ENCODE measurements around the gene SLC15A2.

SLC15A2 gene

DNA sequence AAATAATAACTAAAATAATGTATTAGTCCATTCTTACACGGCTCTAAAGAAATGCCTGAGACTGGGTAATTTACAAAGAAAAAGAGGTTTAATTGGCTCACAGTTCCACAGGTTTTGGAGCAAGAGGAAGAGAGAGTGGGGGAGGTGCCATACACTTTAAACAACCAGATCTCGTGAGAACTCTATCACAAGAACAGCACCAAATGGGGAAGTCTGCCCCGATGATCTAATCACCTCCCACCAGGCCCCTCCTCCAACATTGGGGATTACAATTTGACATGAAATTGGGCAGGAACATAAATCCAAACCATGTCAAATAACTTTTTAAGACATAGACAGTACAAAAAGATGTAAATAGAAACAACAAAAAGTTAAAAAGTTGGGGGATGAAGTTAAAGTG lies 64.6 kb downstream of the SLC15A2 start:
- DNase-seq: no peak
- peaks cover 13% of the 10 kb centered on the region for H3K27me3 Mint-ChIP-seq
- no peak for ATAC-seq
- H3K4me3 Mint-ChIP-seq: no peak overlapping the region
- peaks cover 27 to 32% of the 10 kb centered on the region in 2 donors for H3K9me3 Mint-ChIP-seq
- H3K27ac Mint-ChIP-seq: no peak overlapping the region
- H3K4me1 Mint-ChIP-seq: no peaks in the 10 kb centered on the region

GRCh38 chr3:121961283-121961682 lies 67.1 kb downstream of the SLC15A2 start:
- H3K27me3 Mint-ChIP-seq: peaks cover 23% of the 10 kb centered on the region

DNA sequence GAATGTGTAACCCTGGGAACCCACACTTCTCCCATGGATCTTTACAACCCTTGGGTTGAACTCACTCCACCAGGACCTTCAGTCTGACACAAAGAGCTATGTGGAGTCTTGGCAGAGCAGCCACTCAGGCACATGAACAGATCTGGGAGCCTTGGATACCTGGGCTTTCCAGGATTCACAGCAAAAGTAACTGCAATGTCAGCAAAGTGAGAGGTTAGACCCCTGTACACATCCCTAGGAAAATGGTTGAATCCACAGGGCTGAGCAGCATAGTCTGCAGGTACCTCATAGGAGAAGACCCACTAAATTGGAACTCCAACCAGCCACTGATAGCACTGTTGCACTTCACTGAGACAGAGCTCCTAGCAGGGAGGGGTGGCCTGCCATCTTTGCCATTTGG lies 68.2 kb downstream of the SLC15A2 start:
- H3K9me3 Mint-ChIP-seq: peaks cover 33 to 39% of the 10 kb centered on the region in 2 donors
- DNase-seq (no peak), ATAC-seq (no peak)
- no peak overlapping the region for H3K4me3 Mint-ChIP-seq
- no peak overlapping the region for H3K27ac Mint-ChIP-seq
- no peaks in the 10 kb centered on the region for H3K4me1 Mint-ChIP-seq
- peaks cover 23% of the 10 kb centered on the region for H3K27me3 Mint-ChIP-seq

More at GRCh38 chr3:121961283-121961682, 67.1 kb downstream of the SLC15A2 start:
- H3K27ac Mint-ChIP-seq: no peak overlapping the region
- peaks cover 37% of the 10 kb centered on the region in 2 donors for H3K9me3 Mint-ChIP-seq
- H3K4me1 Mint-ChIP-seq: no peaks in the 10 kb centered on the region
- ATAC-seq (no peak), DNase-seq (no peak)
- H3K4me3 Mint-ChIP-seq: no peak overlapping the region

- Mint-ChIP-seq H3K9me3 (peaks cover 32 to 33% of the 10 kb centered on the region in 2 donors), H3K4me3 (no peak overlapping the region), H3K4me1 (no peaks in the 10 kb centered on the region), H3K27me3 (peaks cover 23% of the 10 kb centered on the region), H3K27ac (no peak overlapping the region)
- DNase-seq (no peak), ATAC-seq (no peak)
Observed at GRCh38 chr3:121963608-121964007, 69.4 kb downstream of the SLC15A2 start.

DNA sequence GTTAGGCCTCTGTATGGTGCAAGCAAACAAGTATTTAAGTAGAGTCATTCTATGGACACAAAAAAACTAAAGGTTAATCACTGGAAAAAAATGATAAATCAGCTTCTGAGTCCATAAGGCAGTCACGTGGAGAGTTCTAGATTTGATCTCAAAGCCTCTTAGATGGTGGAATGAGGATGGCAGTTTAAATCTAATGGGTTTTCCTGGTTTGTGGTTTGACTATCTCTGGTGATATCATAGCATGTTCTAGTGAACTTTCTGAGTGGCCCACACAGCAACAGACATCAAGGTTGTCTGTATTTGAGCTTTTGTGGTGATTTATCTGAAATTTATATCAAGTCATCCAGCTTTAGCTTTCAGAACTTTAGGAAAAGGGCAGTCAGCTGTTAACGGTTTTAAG lies 75.4 kb downstream of the SLC15A2 start:
- DNase-seq (no peak), ATAC-seq (no peak)
- Mint-ChIP-seq H3K27me3 (peaks cover 1% of the 10 kb centered on the region), H3K27ac (no peak overlapping the region), H3K4me1 (no peaks in the 10 kb centered on the region), H3K9me3 (peaks cover 7 to 8% of the 10 kb centered on the region in 2 donors), H3K4me3 (no peak overlapping the region)

GRCh38 chr3:121970047-121970446 lies 75.8 kb downstream of the SLC15A2 start:
- Mint-ChIP-seq H3K27ac (no peak overlapping the region), H3K4me3 (no peak overlapping the region), H3K9me3 (peaks cover 5 to 8% of the 10 kb centered on the region in 2 donors), H3K4me1 (no peaks in the 10 kb centered on the region), H3K27me3 (no peaks in the 10 kb centered on the region)
- DNase-seq (no peak), ATAC-seq (no peak)

DNA sequence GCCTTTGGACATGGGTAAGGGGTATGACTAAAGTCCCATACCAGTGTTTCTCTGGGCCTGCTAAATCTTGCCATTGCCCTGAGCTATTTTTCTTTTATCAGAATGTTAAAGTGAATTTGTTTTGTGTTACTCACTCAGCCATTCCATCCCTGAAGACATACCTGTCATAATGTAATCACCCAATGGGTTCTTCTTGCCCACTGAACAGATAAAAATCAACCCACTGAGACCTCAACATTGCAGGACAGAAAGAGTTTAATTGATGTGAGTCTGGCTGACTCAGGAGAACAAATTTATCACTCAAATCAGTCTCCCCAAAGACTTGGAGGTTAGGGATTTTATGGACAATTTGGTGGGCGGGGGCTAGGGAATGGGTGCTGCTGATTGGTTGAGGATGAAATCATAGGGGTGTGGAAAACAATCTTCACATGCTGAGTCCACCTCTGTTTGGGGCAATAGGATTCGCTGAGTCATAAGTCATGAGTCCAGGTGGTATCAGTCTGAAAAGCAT lies 80.5 kb downstream of the SLC15A2 start:
- H3K27me3 Mint-ChIP-seq: no peaks in the 10 kb centered on the region
- peaks cover 7 to 11% of the 10 kb centered on the region in 2 donors for H3K9me3 Mint-ChIP-seq
- DNase-seq: no peak
- H3K4me3 Mint-ChIP-seq: no peak overlapping the region
- no peaks in the 10 kb centered on the region for H3K4me1 Mint-ChIP-seq
- ATAC-seq: no peak
- no peak overlapping the region for H3K27ac Mint-ChIP-seq

DNA sequence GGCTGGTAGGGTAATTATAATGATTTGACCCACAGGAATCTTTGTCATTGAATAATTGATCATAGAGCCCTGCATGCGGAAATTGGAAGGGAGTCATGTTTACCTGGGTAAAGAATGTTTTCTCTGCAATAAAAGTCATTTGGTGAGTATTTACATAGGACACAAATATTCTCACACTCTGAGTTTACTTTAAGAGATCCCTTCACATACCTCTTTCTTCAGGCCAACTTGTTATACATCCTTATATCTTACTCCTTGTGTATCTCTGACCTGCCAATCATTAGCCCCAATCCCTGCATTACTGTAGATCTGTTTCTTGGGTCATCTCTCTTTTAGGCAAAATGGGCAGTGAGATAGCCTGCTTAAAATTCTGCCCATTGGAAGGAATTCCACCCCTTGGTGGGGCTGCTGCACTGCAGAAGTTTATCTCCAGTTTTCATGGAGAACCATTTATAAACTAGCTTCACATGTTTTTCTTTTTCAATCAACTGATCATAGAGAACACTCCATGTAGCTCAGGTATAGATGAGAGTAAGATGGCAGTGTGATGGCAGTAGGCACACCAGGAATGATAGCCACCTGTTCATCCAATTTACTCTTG lies 81.6 kb downstream of the SLC15A2 start:
- Mint-ChIP-seq H3K4me3 (no peak overlapping the region), H3K4me1 (peaks cover 2% of the 10 kb centered on the region), H3K9me3 (peaks cover 7 to 11% of the 10 kb centered on the region in 2 donors), H3K27me3 (peaks cover under 1% of the 10 kb centered on the region), H3K27ac (no peak overlapping the region)
- DNase-seq (no peak), ATAC-seq (no peak)

DNA sequence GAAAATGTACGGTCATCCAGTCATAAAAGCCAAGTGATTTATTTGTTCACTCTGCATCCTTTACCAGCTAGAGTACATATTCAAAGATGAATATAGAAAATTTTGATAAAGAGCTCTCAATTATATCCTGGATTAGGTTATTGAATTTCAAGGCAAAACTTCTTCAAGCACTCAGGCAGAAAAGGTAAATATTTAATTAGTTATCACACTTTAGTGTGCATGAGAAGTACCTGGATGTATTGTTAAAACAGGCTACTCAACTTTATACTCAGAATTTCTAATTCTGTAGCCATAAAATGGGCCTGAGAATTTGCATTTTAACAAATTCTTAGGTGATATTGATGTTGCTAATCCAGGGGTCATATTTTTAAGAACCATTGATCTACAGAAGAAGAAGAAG lies 82.5 kb downstream of the SLC15A2 start:
- Mint-ChIP-seq H3K27ac (no peak overlapping the region), H3K9me3 (peaks cover 7 to 11% of the 10 kb centered on the region in 2 donors), H3K4me1 (peaks cover 12% of the 10 kb centered on the region), H3K27me3 (peaks cover 9% of the 10 kb centered on the region), H3K4me3 (no peak overlapping the region)
- no peak for DNase-seq
- ATAC-seq: no peak

GRCh38 chr3:121979246-121979645 lies 85.0 kb downstream of the SLC15A2 start:
- ATAC-seq: no peak
- Mint-ChIP-seq H3K9me3 (peaks cover 18 to 21% of the 10 kb centered on the region in 2 donors), H3K4me1 (peaks cover 13% of the 10 kb centered on the region), H3K27me3 (peaks cover 9% of the 10 kb centered on the region), H3K4me3 (no peak overlapping the region), H3K27ac (no peak overlapping the region)
- no peak for DNase-seq

GRCh38 chr3:121979734-121980449 lies 85.7 kb downstream of the SLC15A2 start:
- DNase-seq (no peak), ATAC-seq (no peak)
- no peak overlapping the region for H3K27ac Mint-ChIP-seq
- peaks cover 13% of the 10 kb centered on the region for H3K4me1 Mint-ChIP-seq
- peaks cover 9% of the 10 kb centered on the region for H3K27me3 Mint-ChIP-seq
- H3K4me3 Mint-ChIP-seq: no peak overlapping the region
- peaks cover 24 to 26% of the 10 kb centered on the region in 2 donors for H3K9me3 Mint-ChIP-seq

DNA sequence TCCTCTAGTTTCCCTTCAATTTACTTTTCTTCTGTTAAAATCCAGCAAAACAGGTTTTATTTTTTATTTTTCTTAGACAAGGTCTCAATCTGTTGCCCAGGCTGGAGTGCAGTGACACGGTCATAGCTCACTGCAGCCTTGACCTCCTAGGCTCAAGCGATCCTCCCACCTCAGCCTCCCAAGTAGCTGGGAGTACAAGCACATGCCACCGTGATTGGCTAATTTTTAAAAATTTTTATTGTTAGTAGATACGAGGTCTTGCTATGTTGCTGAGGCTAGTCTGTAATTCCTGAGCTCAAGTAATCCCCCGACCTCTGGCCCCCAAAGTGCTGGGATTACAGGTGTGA lies 86.2 kb downstream of the SLC15A2 start:
- no peak overlapping the region for H3K27ac Mint-ChIP-seq
- H3K4me3 Mint-ChIP-seq: no peak overlapping the region
- peaks cover 28 to 29% of the 10 kb centered on the region in 2 donors for H3K9me3 Mint-ChIP-seq
- no peak for DNase-seq
- H3K4me1 Mint-ChIP-seq: peaks cover 13% of the 10 kb centered on the region
- no peak for ATAC-seq
- H3K27me3 Mint-ChIP-seq: peaks cover 14% of the 10 kb centered on the region

DNA sequence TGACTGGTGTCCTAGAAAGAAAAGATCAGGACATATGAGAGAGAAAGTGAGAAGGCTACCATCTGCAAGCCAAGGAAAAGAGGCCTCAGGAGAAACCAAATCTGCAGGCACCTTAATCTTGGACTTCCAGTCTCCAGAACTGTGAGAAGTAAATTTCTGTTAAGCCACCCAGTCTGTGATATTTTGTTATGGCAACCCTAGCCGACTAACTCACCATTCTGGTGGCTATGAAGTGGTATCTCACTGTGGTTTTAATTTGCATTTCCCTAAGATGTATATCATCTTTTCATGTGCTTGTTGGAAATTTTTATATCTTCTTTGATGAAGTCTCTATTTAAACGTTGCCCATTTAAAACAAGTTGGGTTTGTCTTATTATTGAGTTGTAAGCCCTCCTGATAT lies 87.3 kb downstream of the SLC15A2 start:
- H3K27me3 Mint-ChIP-seq: peaks cover 17% of the 10 kb centered on the region
- peaks cover 28 to 31% of the 10 kb centered on the region in 2 donors for H3K9me3 Mint-ChIP-seq
- ATAC-seq (no peak), DNase-seq (no peak)
- H3K4me3 Mint-ChIP-seq: no peak overlapping the region
- H3K27ac Mint-ChIP-seq: no peak overlapping the region
- peaks cover 13% of the 10 kb centered on the region for H3K4me1 Mint-ChIP-seq

DNA sequence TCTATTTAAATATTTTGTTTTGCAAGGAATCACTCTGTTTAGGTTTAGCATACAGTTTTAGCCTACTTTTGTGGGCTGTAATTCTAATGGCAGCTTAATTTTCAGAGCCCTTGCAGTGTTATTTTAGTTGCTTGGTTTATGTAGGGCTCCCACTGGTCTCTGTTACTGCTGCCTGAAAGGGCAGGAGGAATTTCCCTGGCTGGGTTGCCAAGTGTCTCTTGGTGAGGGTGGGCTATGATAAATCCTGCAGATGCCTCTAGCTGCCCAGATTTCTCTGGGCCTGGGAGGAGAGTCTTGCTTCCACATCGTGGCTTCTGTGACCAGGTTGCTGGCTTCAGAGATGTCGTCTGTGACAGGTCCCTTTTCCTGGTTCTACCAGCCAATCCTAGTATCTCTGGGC lies 91.6 kb downstream of the SLC15A2 start:
- Mint-ChIP-seq H3K4me1 (peaks cover 10% of the 10 kb centered on the region), H3K9me3 (peaks cover 21 to 23% of the 10 kb centered on the region in 2 donors), H3K27me3 (peaks cover 16% of the 10 kb centered on the region), H3K4me3 (no peak overlapping the region), H3K27ac (no peak overlapping the region)
- no peak for DNase-seq
- ATAC-seq: no peak

- peak; percentile 80 for ATAC-seq
- no peaks in the 10 kb centered on the region for H3K4me1 Mint-ChIP-seq
- H3K4me3 Mint-ChIP-seq: no peak overlapping the region
- no peak for DNase-seq
- no peak overlapping the region for H3K27ac Mint-ChIP-seq
- H3K9me3 Mint-ChIP-seq: peaks cover 21 to 23% of the 10 kb centered on the region in 2 donors
- peaks cover 8% of the 10 kb centered on the region for H3K27me3 Mint-ChIP-seq
Observed at GRCh38 chr3:121988146-121988545, 93.9 kb downstream of the SLC15A2 start.

- no peak for ATAC-seq
- H3K27ac Mint-ChIP-seq: no peak overlapping the region
- H3K4me1 Mint-ChIP-seq: no peaks in the 10 kb centered on the region
- peaks cover 8% of the 10 kb centered on the region for H3K27me3 Mint-ChIP-seq
- no peak for DNase-seq
- peaks cover 5 to 7% of the 10 kb centered on the region in 2 donors for H3K9me3 Mint-ChIP-seq
- no peak overlapping the region for H3K4me3 Mint-ChIP-seq
Observed at GRCh38 chr3:121989943-121990342, 95.7 kb downstream of the SLC15A2 start.
